H1 (cell line): ENCODE data around the gene DUS1L. TPM values are rescaled to one million over a fixed set of nuclear protein-coding genes. Genes with fewer than 3 reads are reported as not detected.
A peak's percentile ranks its signal among the peaks of the same experiment; 100 is the strongest.

Experiments used
- CHD1 ChIP-seq: IDR thresholded peaks from 2 replicates; pipeline ENCODE4 v1.6.1; 2012; ENCODE audit warnings: low read depth, low read length, improper control_type of control experiment
- HDAC2 ChIP-seq, 2 experiments: fragments of 300-600 bp in 1 of 2; sonication (generic) in 1 of 2; IDR thresholded peaks; 2 replicates each; pipeline ENCODE4 v1.6.1; 2011 to 2012; ENCODE audit warnings: low read depth in 2 of 2, low read length in 2 of 2, mild to moderate bottlenecking in 2 of 2, moderate library complexity in 2 of 2, borderline replicate concordance in 1 of 2, inconsistent platforms in 1 of 2
- MAX ChIP-seq: IDR thresholded peaks from 2 replicates; pipeline ENCODE4 v1.6.1; 2012; ENCODE audit warnings: inconsistent platforms
- POU5F1 ChIP-seq: IDR thresholded peaks from 2 replicates; pipeline ENCODE4 v1.6.1; 2011; ENCODE audit warnings: low read depth, mild to moderate bottlenecking, low read length, moderate library complexity
- SP2 ChIP-seq: IDR thresholded peaks from 2 replicates; pipeline ENCODE4 v1.6.1; 2012; ENCODE audit warnings: mild to moderate bottlenecking, low read length, inconsistent platforms
- USF2 ChIP-seq: IDR thresholded peaks from 2 replicates; pipeline ENCODE4 v1.6.1; 2011; ENCODE audit warnings: low read length, improper control_type of control experiment
- polyA plus RNA-seq, 7 experiments: library from polyadenylated mRNA; depleted of rRNA in 3 of 7; stranded (reverse) in 5 of 7; unstranded in 2 of 7; fragments of >200 nt in 5 of 7; fragments of 200-250 nt in 2 of 7; gene quantifications; 1 replicate in 5 of 7; 2 replicates in 1 of 7; 4 replicates in 1 of 7; pipeline versions ENCODE4 v1.2.1 to v1.2.3, GENCODE V29; 2011 to 2013; ENCODE audit warnings: missing spikeins in 2 of 7, mixed read lengths in 2 of 7
- total RNA-seq: library from RNA; stranded (reverse); fragmentation: NEBNext Ultra II Directional; extraction: Animal tissue kit (Norgen Biotek cat#: 25700); gene quantifications from 2 replicates; pipeline ENCODE4 v1.2.1, GENCODE V29; 2021

DUS1L gene
- total and polyA plus RNA-seq, 2 of the 8 experiments (the other 6 are each of a cell fraction or from before 2014, with no cell fraction given), result 34.5 to 69.1 TPM

- TF ChIP-seq HDAC2 (IDR thresholded peaks at IDR 0.05; ENCODE audit: borderline replicate concordance in 1 of 2, low read depth in 2 of 2, low read length in 2 of 2), result peak in 1 of 2 experiments; percentile 69; a peak in 1 of 4 replicates
- TF ChIP-seq MAX, result peak; percentile 61
- no peak for TF ChIP-seq SP2
- no peak for TF ChIP-seq CHD1
- no peak for TF ChIP-seq POU5F1
- no peak for TF ChIP-seq USF2
- TF ChIP-seq, all 59 proteins: peak for 6
These were observed 40.5 kb upstream of the DUS1L start (continued) for GRCh38 chr17:82105882-82106687.
